ENCODE results near the gene SBNO2.

DNA sequence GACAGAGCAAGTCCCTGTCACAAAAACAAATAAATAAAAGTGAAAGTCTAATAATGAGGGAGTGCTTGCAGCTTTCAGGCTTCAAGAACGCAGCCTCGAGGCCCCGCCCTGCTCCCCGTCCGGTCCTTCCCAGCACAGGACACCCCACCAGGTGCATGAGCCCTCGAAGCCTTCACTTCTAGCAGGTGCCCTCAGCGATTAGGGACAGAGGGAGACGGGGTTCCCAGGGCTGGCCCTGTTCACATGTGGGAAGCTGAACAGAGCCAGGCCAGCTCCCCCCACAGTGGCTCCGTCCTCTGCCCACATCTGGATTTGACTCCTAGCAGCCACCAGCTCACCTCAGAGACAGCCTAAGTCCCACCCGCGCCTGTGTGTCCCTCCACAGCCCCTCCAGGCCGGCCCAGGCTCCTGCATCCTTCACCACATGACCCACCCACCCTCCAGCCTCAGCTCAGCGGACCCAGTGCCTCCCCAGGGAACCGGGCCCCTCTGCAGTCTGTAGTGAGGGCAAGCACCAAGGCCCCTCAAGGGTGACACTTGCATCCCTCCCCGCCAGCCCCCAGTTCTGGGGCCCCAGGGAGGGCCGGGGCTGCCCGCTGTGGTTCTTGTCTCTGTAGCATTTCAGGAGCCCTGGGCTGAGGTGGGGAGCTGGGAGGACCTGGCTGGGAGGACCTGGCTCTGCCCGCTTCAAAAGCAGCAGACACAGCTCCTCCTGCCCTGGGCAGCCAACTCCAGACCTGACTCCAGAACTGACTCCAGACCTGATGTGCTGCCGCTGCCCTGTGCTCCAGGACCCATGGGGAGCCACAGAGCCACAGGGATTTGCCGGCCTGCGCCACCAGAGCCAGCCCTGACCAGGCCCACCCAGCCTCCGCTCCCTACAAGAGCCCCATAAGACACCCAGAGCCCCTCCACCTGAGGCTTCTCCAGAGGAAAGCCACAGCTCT is 43.0 kb downstream of the SBNO2 start:
- TF ChIP-seq CTCF (conservative IDR thresholded peaks at IDR 0.05; ENCODE audit: low read length) (no peak), EZH2phosphoT487 (IDR thresholded peaks at IDR 0.05; ENCODE audit: borderline replicate concordance) (no peak)

All from Loucy (cell line).